ENCODE results near the gene ALG8. TPM values are rescaled to one million over a fixed set of nuclear protein-coding genes. Genes with fewer than 3 reads are reported as not detected.

Gene ALG8
- total RNA-seq, 6 experiments from 2014 or later: 22.0 to 38.0 (median 30.3) TPM

DNA sequence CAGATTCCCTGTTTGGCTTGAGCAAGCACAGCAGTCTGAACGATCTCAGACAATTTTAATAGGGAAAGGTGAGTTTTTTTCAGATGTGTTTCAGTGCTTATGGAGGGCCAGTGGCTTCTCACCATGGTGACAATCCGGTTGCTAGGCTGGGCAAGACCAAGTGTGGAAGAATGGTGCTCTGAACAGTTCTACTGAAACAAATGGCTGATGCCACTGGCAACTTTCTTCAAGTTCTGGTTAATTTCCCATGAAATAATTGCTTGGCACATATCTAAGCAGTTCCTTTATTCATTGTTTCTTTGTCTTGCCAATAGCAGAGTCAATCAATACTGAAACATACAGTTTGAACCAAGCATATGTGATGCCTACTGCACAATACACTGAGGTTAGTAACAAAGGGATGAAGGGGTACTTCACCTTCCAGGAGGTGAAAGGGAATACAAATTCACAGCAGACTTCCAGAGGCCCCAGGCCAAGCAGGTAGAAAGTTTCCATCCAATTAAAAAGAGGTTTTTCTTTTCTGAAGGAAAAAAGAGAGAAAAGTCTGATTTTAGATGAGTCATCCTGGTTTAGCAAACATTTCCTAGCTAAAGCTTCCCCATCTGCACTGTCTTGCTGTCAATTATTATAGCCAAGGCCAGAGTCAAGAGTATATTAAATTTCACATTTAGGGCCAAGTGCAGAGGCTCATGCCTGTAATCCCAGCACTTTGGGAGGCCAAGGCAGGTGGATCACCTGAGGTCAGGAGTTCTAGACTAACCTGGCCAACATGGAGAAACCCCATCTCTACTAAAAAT, 38.6 kb downstream of the ALG8 start:
- peaks cover 0 to 4% (median 0%) of the 10 kb centered on the region in 4 donors for H3K4me1 ChIP-seq

DNA sequence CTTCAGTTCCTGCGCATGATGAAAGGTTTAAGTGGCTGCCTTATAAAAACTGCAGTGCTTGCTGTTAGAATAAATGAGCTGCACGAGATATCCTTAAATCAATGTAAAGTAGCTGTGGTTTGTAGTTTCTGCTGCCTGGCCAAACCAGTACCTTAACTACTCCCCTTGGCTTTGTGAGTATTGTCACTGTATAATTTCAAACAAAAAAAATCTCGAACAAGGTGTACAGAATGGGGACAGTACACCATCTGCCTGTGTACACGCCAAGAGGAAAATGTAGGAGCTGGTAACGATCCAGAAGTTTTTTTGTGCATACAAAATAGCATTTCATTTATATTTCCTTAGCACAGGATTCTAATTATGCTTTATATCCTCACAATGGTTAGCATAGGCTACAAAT, 39.2 kb downstream of the ALG8 start:
- WGBS (ENCODE audit: insufficient coverage, low coverage, low lambda C conversion rate, missing lambda C conversion rate): 82% methylated on average over 5 of the region's 5 CpGs
- ATAC-seq (no peak), DNase-seq (no peak)
- intact Hi-C loops (cut with DNase I): no loop called here
- no peak overlapping the region for H3K27ac ChIP-seq
- peaks cover 0 to 4% (median 0%) of the 10 kb centered on the region in 4 donors for H3K4me1 ChIP-seq
- no peaks in the 10 kb centered on the region for H3K9me3 ChIP-seq
- H3K36me3 ChIP-seq: peaks cover 0 to 11% (median 0%) of the 10 kb centered on the region in 4 donors
- H3K27me3 ChIP-seq: no peaks in the 10 kb centered on the region
- H3K4me3 ChIP-seq: no peak overlapping the region
- no peak for TF ChIP-seq POLR2A (IDR thresholded peaks at IDR 0.05)
- TF ChIP-seq, protein P1, sequence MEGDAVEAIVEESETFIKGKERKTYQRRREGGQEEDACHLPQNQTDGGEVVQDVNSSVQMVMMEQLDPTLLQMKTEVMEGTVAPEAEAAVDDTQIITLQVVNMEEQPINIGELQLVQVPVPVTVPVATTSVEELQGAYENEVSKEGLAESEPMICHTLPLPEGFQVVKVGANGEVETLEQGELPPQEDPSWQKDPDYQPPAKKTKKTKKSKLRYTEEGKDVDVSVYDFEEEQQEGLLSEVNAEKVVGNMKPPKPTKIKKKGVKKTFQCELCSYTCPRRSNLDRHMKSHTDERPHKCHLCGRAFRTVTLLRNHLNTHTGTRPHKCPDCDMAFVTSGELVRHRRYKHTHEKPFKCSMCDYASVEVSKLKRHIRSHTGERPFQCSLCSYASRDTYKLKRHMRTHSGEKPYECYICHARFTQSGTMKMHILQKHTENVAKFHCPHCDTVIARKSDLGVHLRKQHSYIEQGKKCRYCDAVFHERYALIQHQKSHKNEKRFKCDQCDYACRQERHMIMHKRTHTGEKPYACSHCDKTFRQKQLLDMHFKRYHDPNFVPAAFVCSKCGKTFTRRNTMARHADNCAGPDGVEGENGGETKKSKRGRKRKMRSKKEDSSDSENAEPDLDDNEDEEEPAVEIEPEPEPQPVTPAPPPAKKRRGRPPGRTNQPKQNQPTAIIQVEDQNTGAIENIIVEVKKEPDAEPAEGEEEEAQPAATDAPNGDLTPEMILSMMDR (IDR thresholded peaks at IDR 0.05): no peak

More for the DNA sequence above, 38.6 kb downstream of the ALG8 start:
- no peak for DNase-seq
- TF ChIP-seq, protein P1 (IDR thresholded peaks at IDR 0.05): no peak
- TF ChIP-seq POLR2A (IDR thresholded peaks at IDR 0.05): no peak
- Histone ChIP-seq H3K4me3 (no peak overlapping the region), H3K9me3 (no peaks in the 10 kb centered on the region), H3K27me3 (no peaks in the 10 kb centered on the region), H3K27ac (no peak overlapping the region), H3K36me3 (peaks cover 0 to 11% (median 0%) of the 10 kb centered on the region in 4 donors)
- peak in 1 of 4 donors; percentile 77 for ATAC-seq
- intact Hi-C loops (cut with DNase I): no loop called here
- 90% methylated on average over 2 of the region's 2 CpGs for WGBS (ENCODE audit: insufficient coverage, low coverage, low lambda C conversion rate, missing lambda C conversion rate)

DNA sequence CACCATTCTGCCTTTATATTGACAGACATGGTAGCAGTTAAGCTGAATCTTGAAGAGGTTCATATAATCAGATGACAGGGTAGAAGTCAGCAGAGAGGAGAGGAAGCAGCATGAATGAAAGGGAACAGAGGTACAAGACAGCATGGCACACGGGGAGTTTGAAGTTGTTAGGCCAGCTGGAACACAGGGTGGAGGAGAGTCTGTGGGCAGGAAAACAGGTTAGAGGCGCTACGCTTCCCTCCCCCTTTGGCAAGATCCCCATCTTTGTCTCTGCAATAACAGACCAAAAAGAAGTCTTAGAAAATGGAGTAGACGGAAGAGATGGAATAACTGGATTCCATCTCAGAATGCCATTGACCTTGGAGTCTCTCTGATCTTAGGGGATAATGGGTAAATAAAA, 39.8 kb downstream of the ALG8 start:
- no peaks in the 10 kb centered on the region for H3K9me3 ChIP-seq
- H3K4me3 ChIP-seq: no peak overlapping the region
- DNase-seq (no peak), ATAC-seq (no peak)
- H3K27me3 ChIP-seq: no peaks in the 10 kb centered on the region
- TF ChIP-seq, protein P1 (IDR thresholded peaks at IDR 0.05): no peak
- TF ChIP-seq POLR2A (IDR thresholded peaks at IDR 0.05): no peak
- no peak overlapping the region for H3K27ac ChIP-seq
- 86% methylated on average over 4 of the region's 4 CpGs for WGBS (ENCODE audit: insufficient coverage, low coverage, low lambda C conversion rate, missing lambda C conversion rate)
- peaks cover 0 to 4% (median 0%) of the 10 kb centered on the region in 4 donors for H3K4me1 ChIP-seq
- peaks cover 0 to 11% (median 0%) of the 10 kb centered on the region in 4 donors for H3K36me3 ChIP-seq
- intact Hi-C loops (cut with DNase I): no loop called here

DNA sequence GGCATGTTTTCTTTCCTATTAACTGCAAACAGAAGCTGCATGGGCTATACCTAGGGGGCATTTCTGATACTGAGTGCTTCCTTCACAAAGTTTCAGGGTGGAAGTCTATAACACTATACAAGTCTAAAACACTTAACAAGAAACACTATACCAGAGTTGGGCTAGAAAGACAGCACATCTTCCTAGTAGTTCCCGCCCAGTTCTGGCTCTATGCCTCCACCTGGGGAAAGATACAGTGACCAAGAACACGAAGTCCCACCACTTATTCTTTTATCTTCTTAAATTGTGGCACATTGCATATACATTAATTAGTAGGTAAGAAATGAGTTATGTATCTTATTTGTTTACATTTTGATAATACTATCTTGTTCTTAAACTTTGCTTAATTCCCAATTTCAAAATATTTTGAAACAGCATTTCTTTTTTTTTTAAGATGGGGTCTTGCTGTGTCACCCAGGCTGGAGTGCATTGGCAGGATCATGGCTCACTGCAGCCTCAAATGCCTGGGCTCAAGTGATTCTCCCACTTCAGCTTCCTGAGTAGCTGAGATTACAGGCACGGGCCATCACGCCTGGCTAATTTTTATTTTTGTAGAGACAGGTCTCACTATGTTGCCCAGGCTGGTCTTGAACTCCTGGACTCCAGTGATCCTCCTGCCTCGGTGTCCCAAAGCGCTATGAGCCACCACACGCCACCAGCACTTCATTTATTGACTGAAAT, 41.6 kb downstream of the ALG8 start:
- DNase-seq: no peak
- Histone ChIP-seq H3K27ac (no peak overlapping the region), H3K36me3 (peaks cover 0 to 11% (median 0%) of the 10 kb centered on the region in 4 donors), H3K4me1 (peaks cover 0 to 4% (median 0%) of the 10 kb centered on the region in 4 donors), H3K27me3 (no peaks in the 10 kb centered on the region), H3K9me3 (no peaks in the 10 kb centered on the region), H3K4me3 (no peak overlapping the region)
- intact Hi-C loops (cut with DNase I): no loop called here
- TF ChIP-seq, protein P1 (IDR thresholded peaks at IDR 0.05): no peak
- TF ChIP-seq POLR2A (IDR thresholded peaks at IDR 0.05): no peak
- 88% methylated on average over 5 of the region's 7 CpGs for WGBS (ENCODE audit: insufficient coverage, low coverage, low lambda C conversion rate, missing lambda C conversion rate)
- no peak for ATAC-seq

Data from right lobe of liver (tissue), 6 donors.